Measurements from ENCODE around the gene FUT2.
A peak's percentile ranks its signal among the peaks of the same experiment; 100 is the strongest.
"Not testable (repeated sequence)": the region's sequence is repeated elsewhere in the genome, so short reads cannot be mapped to it uniquely, and the experiment has no call there.

FUT2 gene

GRCh38 chr19:48708471-48708870 is 12.7 kb downstream of the FUT2 start:
- no peak for DNase-seq

GRCh38 chr19:48711106-48711662 is 15.4 kb downstream of the FUT2 start:
- no peak for DNase-seq

GRCh38 chr19:48713041-48713863 is 17.5 kb downstream of the FUT2 start:
- DNase-seq: no peak

GRCh38 chr19:48713864-48714755 is 18.3 kb downstream of the FUT2 start:
- DNase-seq: peak; percentile 99

GRCh38 chr19:48714759-48715675 is 19.2 kb downstream of the FUT2 start:
- no peak for DNase-seq

- no peak for DNase-seq
Measured at GRCh38 chr19:48715681-48716171, 20.0 kb downstream of the FUT2 start.

- no peak for DNase-seq
Measured at GRCh38 chr19:48716562-48717291, 21.0 kb downstream of the FUT2 start.

- not testable (repeated sequence) for DNase-seq
Measured at GRCh38 chr19:48718106-48718505, 22.3 kb downstream of the FUT2 start.

GRCh38 chr19:48718711-48719231 is 23.0 kb downstream of the FUT2 start:
- DNase-seq: no peak

- DNase-seq: no peak
Measured at GRCh38 chr19:48719263-48720171, 23.7 kb downstream of the FUT2 start, which contains the start of gene MAMSTR. TSS of gene MAMSTR (minus strand) at chr19:48719725. CDS start at chr19:48719031, 694 bp downstream.

GRCh38 chr19:48720251-48720612 is 24.5 kb downstream of the FUT2 start:
- DNase-seq: no peak

- DNase-seq: peak; percentile 95
Measured at GRCh38 chr19:48720613-48721296, 25.0 kb downstream of the FUT2 start.

GRCh38 chr19:48722196-48722708 is 26.5 kb downstream of the FUT2 start:
- DNase-seq: no peak

- DNase-seq: peak; percentile 72
Measured at GRCh38 chr19:48724796-48725753, 29.3 kb downstream of the FUT2 start.

GRCh38 chr19:48726556-48726955 is 30.8 kb downstream of the FUT2 start:
- peak; percentile 70 for DNase-seq

GRCh38 chr19:48728911-48729664 is 33.3 kb downstream of the FUT2 start:
- DNase-seq: no peak

GRCh38 chr19:48731452-48731851 is 35.7 kb downstream of the FUT2 start:
- no peak for DNase-seq
